Right lobe of liver (tissue), 6 donors: Measurements from ENCODE around the gene RASAL2. TPM values are rescaled to one million over a fixed set of nuclear protein-coding genes. Genes with fewer than 3 reads are reported as not detected.

ENCODE experiments used
- ATAC-seq, 4 donors: fragments of 200-7000 bp; cut with Tn5 transposase; one replicate each; pipeline ENCODE4 v1.9.1; 2020; ENCODE audit warnings: mild to moderate bottlenecking in 4 of 4, moderate library complexity in 4 of 4
- DNase-seq, 3 donors: peaks; one replicate each; pipeline ENCODE4 v3.0.0-alpha.2; 2020
- H3K27ac ChIP-seq, 3 donors: fragments of 200-600 bp; one replicate each; pipeline ENCODE4 v1.8.0; 2022
- H3K27me3 ChIP-seq, 2 donors: fragments of 200-600 bp; one replicate each; pipeline ENCODE4 v1.8.0; 2022
- H3K36me3 ChIP-seq, 4 donors: fragments of 200-600 bp; sonication (generic) in 1 of 4; one replicate each; pipeline versions ENCODE4 v1.5.1 to v1.8.0; 2017 to 2022; ENCODE audit warnings: control low read depth in 1 of 4
- H3K4me1 ChIP-seq, 4 donors: fragments of 200-600 bp; sonication (generic) in 1 of 4; one replicate each; pipeline versions ENCODE4 v1.5.1 to v1.8.0; 2017 to 2022; ENCODE audit warnings: control low read depth in 1 of 4
- H3K4me3 ChIP-seq, 3 donors: fragments of 200-600 bp; one replicate each; pipeline ENCODE4 v1.8.0; 2022
- H3K9me3 ChIP-seq, 4 donors: fragments of 200-600 bp; sonication (generic) in 1 of 4; one replicate each; pipeline versions ENCODE4 v1.5.1 to v1.8.0; 2017 to 2022; ENCODE audit warnings: control low read depth in 1 of 4
- CTCF ChIP-seq, 4 donors: fragments of 200-600 bp in 3 of 4; fragments of 450-650 bp in 1 of 4; IDR thresholded peaks; one replicate each; pipeline versions ENCODE4 v1.5.1 to v1.8.0; 2016 to 2022; ENCODE audit warnings: antibody characterized with exemption in 4 of 4, mild to moderate bottlenecking in 2 of 4
- POLR2A ChIP-seq: fragments of 450-650 bp; IDR thresholded peaks from one replicate; pipeline ENCODE4 v1.6.1; 2017; ENCODE audit warnings: antibody characterized with exemption, mild to moderate bottlenecking
- WGBS: methylation state at CpG from one replicate; pipeline ENCODE4 v1.1.6; 2018; ENCODE audit warnings: low coverage, low lambda C conversion rate; ENCODE audit not compliant: insufficient coverage; ENCODE audit errors: missing lambda C conversion rate; 5-methylcytosine and 5-hydroxymethylcytosine counted together
- intact Hi-C, 2 donors: fragments of 100-400 bp; cut with DNase I; formaldehyde crosslinking; loops; one replicate each; pipeline versions ENCODE4 v1.11.2 to v1.14.1; 2022
- total RNA-seq, 6 experiments: library from RNA; depleted of rRNA in 2 of 6; stranded (reverse); fragments of >200 nt in 2 of 6; fragmentation: NEBNext Ultra II Directional in 3 of 6; extraction: Animal tissue kit (Norgen Biotek cat#: 25700) in 3 of 6; gene quantifications; one replicate each; pipeline versions ENCODE4 v1.1.0 to v1.2.4, GENCODE V29; 2016 to 2023
- donor health status: DM: no; HTN: yes; CAD: no.
- donor health status: DM: no; HTN: no; CAD: no.
- donor health status: DM: no; HTN: no; CAD: no.
- donor health status: DM: no; HTN: yes; CAD: no.
- donor health status: DM: no; HTN: yes; CAD: no.

The RASAL2 gene
- total RNA-seq, 6 experiments from 2014 or later: 3.6 to 6.0 (median 5.2) TPM

GRCh38 chr1:178230881-178231409 is 137.0 kb downstream of the RASAL2 start:
- Histone ChIP-seq H3K9me3 (no peaks in the 10 kb centered on the region), H3K4me1 (no peaks in the 10 kb centered on the region), H3K27ac (no peak overlapping the region), H3K36me3 (no peaks in the 10 kb centered on the region), H3K27me3 (no peaks in the 10 kb centered on the region), H3K4me3 (no peak overlapping the region)
- DNase-seq: no peak
- WGBS: 100% methylated on average over 3 of the region's 5 CpGs
- intact Hi-C loops: no loop called here
- ATAC-seq: no peak
- no peak for TF ChIP-seq POLR2A
- TF ChIP-seq CTCF (IDR thresholded peaks at IDR 0.05): no peak

- Histone ChIP-seq H3K4me1 (no peaks in the 10 kb centered on the region), H3K36me3 (no peaks in the 10 kb centered on the region), H3K27ac (no peak overlapping the region), H3K9me3 (no peaks in the 10 kb centered on the region), H3K27me3 (no peaks in the 10 kb centered on the region), H3K4me3 (no peak overlapping the region)
- ATAC-seq: no peak
- intact Hi-C loops: no loop called here
- TF ChIP-seq CTCF (IDR thresholded peaks at IDR 0.05) (no peak), POLR2A (no peak)
- no peak for DNase-seq
Observed at GRCh38 chr1:178232108-178232507, 138.2 kb downstream of the RASAL2 start.

- WGBS: 97% methylated on average over 3 of the region's 3 CpGs
- ATAC-seq: no peak
- intact Hi-C loops: no loop called here
Observed at GRCh38 chr1:178232949-178233348, 139.0 kb downstream of the RASAL2 start.

GRCh38 chr1:178237121-178237520 is 143.2 kb downstream of the RASAL2 start:
- no peaks in the 10 kb centered on the region for H3K36me3 ChIP-seq
- intact Hi-C loops: no loop called here
- ATAC-seq: no peak
- WGBS: 82% methylated on average over 2 of the region's 2 CpGs
- no peaks in the 10 kb centered on the region for H3K4me1 ChIP-seq
- H3K9me3 ChIP-seq: no peaks in the 10 kb centered on the region
- no peaks in the 10 kb centered on the region for H3K27me3 ChIP-seq
- TF ChIP-seq POLR2A (no peak), CTCF (IDR thresholded peaks at IDR 0.05) (no peak)
- no peak for DNase-seq
- no peak overlapping the region for H3K27ac ChIP-seq
- no peak overlapping the region for H3K4me3 ChIP-seq

More at GRCh38 chr1:178232949-178233348, 139.0 kb downstream of the RASAL2 start:
- no peak for DNase-seq
- H3K4me1 ChIP-seq: no peaks in the 10 kb centered on the region
- TF ChIP-seq POLR2A (no peak), CTCF (IDR thresholded peaks at IDR 0.05) (no peak)
- no peaks in the 10 kb centered on the region for H3K27me3 ChIP-seq
- no peak overlapping the region for H3K4me3 ChIP-seq
- H3K27ac ChIP-seq: no peak overlapping the region
- H3K36me3 ChIP-seq: no peaks in the 10 kb centered on the region
- no peaks in the 10 kb centered on the region for H3K9me3 ChIP-seq
